HepG2 (cell line): Measurements from ENCODE around the gene STX10. TPM values are rescaled to one million over a fixed set of nuclear protein-coding genes. Genes with fewer than 3 reads are reported as not detected.

Experiments
- ASH2L ChIP-seq: fragments of 300-600, 200-600 bp; sonication (generic); IDR thresholded peaks from 2 replicates; pipeline ENCODE4 v1.7.0; 2017; ENCODE audit warnings: low read depth, mild to moderate bottlenecking, moderate library complexity, mixed read lengths, low read length; ENCODE audit not compliant: insufficient read length
- BRCA1 ChIP-seq: sonication (generic); formaldehyde crosslinking; IDR thresholded peaks from 2 replicates; pipeline ENCODE4 v1.4.0; 2020; ENCODE audit warnings: missing genetic modification reagents
- BRF2 ChIP-seq: sonication (generic); formaldehyde crosslinking; IDR thresholded peaks from 2 replicates; pipeline ENCODE4 v1.8.1; 2022; ENCODE audit warnings: mild to moderate bottlenecking, missing genetic modification reagents
- CENPT ChIP-seq: sonication (generic); formaldehyde crosslinking; IDR thresholded peaks from 2 replicates; pipeline ENCODE4 v1.8.0; 2022; ENCODE audit warnings: low read depth, mild to moderate bottlenecking, moderate library complexity, missing genetic modification reagents
- DNMT1 ChIP-seq: sonication (generic); formaldehyde crosslinking; IDR thresholded peaks from 2 replicates; pipeline ENCODE4 v1.5.1; 2020; ENCODE audit warnings: mild to moderate bottlenecking, missing genetic modification reagents
- EHMT2 ChIP-seq: fragments of 200-600 bp; sonication (generic); IDR thresholded peaks from 2 replicates; pipeline ENCODE4 v1.7.0; 2017; ENCODE audit warnings: antibody characterized with exemption, low read depth, low read length, borderline replicate concordance
- HHEX ChIP-seq: IDR thresholded peaks from 2 replicates; pipeline ENCODE4 v1.6.1; 2016; ENCODE audit warnings: control low read depth
- LRRFIP1 ChIP-seq: sonication (generic); formaldehyde crosslinking; conservative IDR thresholded peaks from 2 replicates; pipeline ENCODE4 v1.4.0; 2020; ENCODE audit warnings: missing genetic modification reagents
- MEIS1 ChIP-seq: sonication (generic); formaldehyde crosslinking; IDR thresholded peaks from 2 replicates; pipeline ENCODE4 v1.9.0; 2021; ENCODE audit warnings: mild to moderate bottlenecking, missing genetic modification reagents, moderate library complexity, borderline replicate concordance
- MLLT10 ChIP-seq: sonication (generic); formaldehyde crosslinking; IDR thresholded peaks from 2 replicates; pipeline ENCODE4 v1.4.0; 2020; ENCODE audit warnings: missing genetic modification reagents
- RARG ChIP-seq: sonication (generic); formaldehyde crosslinking; IDR thresholded peaks from 2 replicates; pipeline ENCODE4 v1.4.0; 2020; ENCODE audit warnings: low read depth, mild to moderate bottlenecking, missing genetic modification reagents
- RFXAP ChIP-seq: sonication (generic); formaldehyde crosslinking; IDR thresholded peaks from 2 replicates; pipeline ENCODE4 v1.4.0; 2020; ENCODE audit warnings: missing genetic modification reagents, borderline replicate concordance
- SMAD3 ChIP-seq: sonication (generic); formaldehyde crosslinking; IDR thresholded peaks from 2 replicates; pipeline ENCODE4 v1.4.0; 2020; ENCODE audit warnings: missing genetic modification reagents
- ZNF296 ChIP-seq: sonication (generic); formaldehyde crosslinking; conservative IDR thresholded peaks from 2 replicates; pipeline ENCODE4 v1.5.0; 2020; ENCODE audit warnings: mild to moderate bottlenecking, missing genetic modification reagents
- ZNF569 ChIP-seq: sonication (generic); formaldehyde crosslinking; IDR thresholded peaks from 2 replicates; pipeline ENCODE4 v1.5.0; 2020; ENCODE audit warnings: mild to moderate bottlenecking, missing genetic modification reagents, moderate library complexity, borderline replicate concordance
- ZNF615 ChIP-seq: sonication (generic); formaldehyde crosslinking; IDR thresholded peaks from 2 replicates; pipeline ENCODE4 v1.5.0; 2020; ENCODE audit warnings: mild to moderate bottlenecking, missing genetic modification reagents, borderline replicate concordance
- ZNF646 ChIP-seq: sonication (generic); formaldehyde crosslinking; IDR thresholded peaks from 2 replicates; pipeline ENCODE4 v1.9.0; 2021; ENCODE audit warnings: mild to moderate bottlenecking, missing genetic modification reagents
- polyA plus RNA-seq, 8 experiments: library from polyadenylated mRNA; depleted of rRNA in 3 of 8; stranded (reverse) in 7 of 8; unstranded in 1 of 8; fragments of >200 nt; fragmentation: Illumina TruSeq in 4 of 8; extraction: Trizol in 4 of 8; gene quantifications; 2 replicates each; pipeline versions ENCODE4 v1.2.1 to v1.2.3, GENCODE V29; 2011 to 2016; ENCODE audit warnings: low read depth in 4 of 8, missing spikeins in 1 of 8, mixed read lengths in 1 of 8; ENCODE audit not compliant: insufficient read depth in 1 of 8
- total RNA-seq, 5 experiments: library from RNA; depleted of rRNA; stranded (reverse); fragments of >200 nt; fragmentation: Illumina TruSeq; extraction: Trizol; gene quantifications; 2 replicates each; pipeline ENCODE4 v1.2.3, GENCODE V29; 2016; ENCODE audit warnings: low read depth in 1 of 5
- TF ChIP-seq, protein P1 (sequence below): sonication (generic); formaldehyde crosslinking; IDR thresholded peaks from 2 replicates; pipeline ENCODE4 v1.8.1; 2023; ENCODE audit warnings: mild to moderate bottlenecking, missing genetic modification reagents

The STX10 gene
- total and polyA plus RNA-seq, 2 of the 13 experiments (the other 11 are each of a cell fraction or from before 2014, with no cell fraction given), result 47.9 to 66.4 TPM

- TF ChIP-seq, protein P1, sequence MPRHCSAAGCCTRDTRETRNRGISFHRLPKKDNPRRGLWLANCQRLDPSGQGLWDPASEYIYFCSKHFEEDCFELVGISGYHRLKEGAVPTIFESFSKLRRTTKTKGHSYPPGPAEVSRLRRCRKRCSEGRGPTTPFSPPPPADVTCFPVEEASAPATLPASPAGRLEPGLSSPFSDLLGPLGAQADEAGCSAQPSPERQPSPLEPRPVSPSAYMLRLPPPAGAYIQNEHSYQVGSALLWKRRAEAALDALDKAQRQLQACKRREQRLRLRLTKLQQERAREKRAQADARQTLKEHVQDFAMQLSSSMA, result 0 out of 2 replicates have a peak, but pooled peaks have one; percentile 66
- no peak for TF ChIP-seq RARG (CRISPR knock-in tag)
- TF ChIP-seq LRRFIP1 (CRISPR knock-in tag), result peak; percentile 44; the same call in 1 of the 2 replicates
- no peak for TF ChIP-seq DNMT1 (CRISPR knock-in tag)
- peak; percentile 93 for TF ChIP-seq SMAD3 (CRISPR knock-in tag)
- no peak for TF ChIP-seq ZNF646 (CRISPR knock-in tag)
- no peak for TF ChIP-seq BRCA1 (CRISPR knock-in tag)
- no peak for TF ChIP-seq EHMT2
- 0 out of 2 replicates have a peak, but pooled peaks have one; percentile 37 for TF ChIP-seq RFXAP (CRISPR knock-in tag)
- no peak for TF ChIP-seq MLLT10 (CRISPR knock-in tag)
- no peak; the same call in 1 of the 2 replicates for TF ChIP-seq MEIS1
- TF ChIP-seq ZNF569 (CRISPR knock-in tag), result peak; percentile 31; the same call in 1 of the 2 replicates
- TF ChIP-seq HHEX, result no peak
- TF ChIP-seq ASH2L, result peak; percentile 66
- no peak for TF ChIP-seq CENPT (CRISPR knock-in tag)
- peak; percentile 53; the same call in 1 of the 2 replicates for TF ChIP-seq BRF2 (CRISPR knock-in tag)
- TF ChIP-seq ZNF296 (CRISPR knock-in tag), result no peak
- peak; percentile 73; the same call in 1 of the 2 replicates for TF ChIP-seq ZNF615
Observed at GRCh38 chr19:13150187-13150930, at the start of gene STX10, which contains the start of gene IER2 (continued).
